OCI-LY7 (cell line): ENCODE measurements around the gene TRRAP. TPM values are rescaled to one million over a fixed set of nuclear protein-coding genes. Genes with fewer than 3 reads are reported as not detected.

Experiments
- BruUV-seq: library from RNA; stranded (reverse); fragments of 400-500 nt; replicated peaks from 2 replicates; lab custom pipeline; 2021; lab: Mats Ljungman, UMichigan
- CTCF ChIA-PET: fragments of 300-600 bp; sonication (Branson Sonifier 250); formaldehyde crosslinking; loops from one replicate; lab custom pipeline; 2022; ENCODE audit warnings: antibody characterized with exemption; ENCODE audit not compliant: unreplicated experiment; lab: Charles Lee
- POLR2A ChIA-PET: fragments of 300-600 bp; sonication (Branson Sonifier 250); formaldehyde crosslinking; loops from one replicate; lab custom pipeline; 2022; ENCODE audit warnings: antibody characterized with exemption; lab: Charles Lee
- DNase-seq: peaks from one replicate; pipeline ENCODE4 v3.0.0-alpha.2; 2015; ENCODE audit warnings: low spot score
- H2AFZ ChIP-seq: fragments of 200-600 bp; sonication (generic), shearing (Covaris generic); 2 replicates; pipeline ENCODE4 v1.6.1; 2014; ENCODE audit warnings: mild to moderate bottlenecking, antibody characterized with exemption, low read length, moderate library complexity
- H3K27ac ChIP-seq: fragments of 200-600 bp; sonication (generic); 2 replicates; pipeline ENCODE4 v1.5.1; 2014; ENCODE audit warnings: mixed run types, low read depth, mild to moderate bottlenecking, moderate library complexity, low read length, inconsistent platforms; ENCODE audit not compliant: poor library complexity, severe bottlenecking
- H3K36me3 ChIP-seq: fragments of 200-600 bp; sonication (generic); 2 replicates; pipeline ENCODE4 v1.6.1; 2014; ENCODE audit warnings: mild to moderate bottlenecking, antibody characterized with exemption, low read length, moderate library complexity, mixed read lengths; ENCODE audit not compliant: insufficient read depth
- H3K4me1 ChIP-seq: fragments of 200-600 bp; sonication (generic); 2 replicates; pipeline ENCODE4 v1.5.1; 2014; ENCODE audit warnings: mild to moderate bottlenecking, low read length; ENCODE audit not compliant: insufficient read depth, poor library complexity, severe bottlenecking
- H3K4me2 ChIP-seq: fragments of 200-600 bp; sonication (generic); 2 replicates; pipeline ENCODE4 v1.6.1; 2014; ENCODE audit warnings: mild to moderate bottlenecking, low read length
- H3K4me3 ChIP-seq: fragments of 200-600 bp; sonication (generic); 2 replicates; pipeline ENCODE4 v1.5.1; 2014; ENCODE audit warnings: mild to moderate bottlenecking, low read depth, low read length; ENCODE audit not compliant: poor library complexity, severe bottlenecking
- H3K79me2 ChIP-seq: fragments of 200-600 bp; sonication (generic); 2 replicates; pipeline ENCODE4 v1.6.1; 2016; ENCODE audit warnings: low read depth, mild to moderate bottlenecking, low read length, moderate library complexity, mixed read lengths; ENCODE audit not compliant: insufficient read depth
- H3K9me2 ChIP-seq: fragments of 200-600 bp; sonication (generic); 2 replicates; pipeline ENCODE4 v1.6.1; 2016; ENCODE audit warnings: mild to moderate bottlenecking, low read length, mixed read lengths; ENCODE audit not compliant: insufficient read depth
- H3K9me3 ChIP-seq: fragments of 200-600 bp; sonication (generic); 2 replicates; pipeline ENCODE4 v1.6.1; 2014; ENCODE audit warnings: mild to moderate bottlenecking, mixed run types, low read length, mixed read lengths
- H4K20me1 ChIP-seq: fragments of 200-600 bp; sonication (generic); 2 replicates; pipeline ENCODE4 v1.6.1; 2014; ENCODE audit warnings: mild to moderate bottlenecking, antibody characterized with exemption, low read length, moderate library complexity, mixed read lengths; ENCODE audit not compliant: insufficient read depth
- CTCF ChIP-seq: fragments of 200-600 bp; sonication (generic); conservative IDR thresholded peaks from 2 replicates; pipeline ENCODE4 v1.5.1; 2014; ENCODE audit warnings: mild to moderate bottlenecking, antibody characterized with exemption, low read length, moderate library complexity, mixed read lengths
- EZH2phosphoT487 ChIP-seq: fragments of 200-600 bp; sonication (generic); IDR thresholded peaks from 2 replicates; pipeline ENCODE4 v1.6.1; 2018; ENCODE audit warnings: low read depth, borderline replicate concordance, mild to moderate bottlenecking, mixed run types, antibody characterized with exemption, low read length, moderate library complexity, mixed read lengths
- intact Hi-C: fragments of 100-400 bp; cut with micrococcal nuclease; formaldehyde crosslinking; loops from one replicate; pipeline ENCODE4 v1.10.0; 2022; ENCODE audit not compliant: unreplicated experiment
- total RNA-seq, 2 experiments: library from RNA; depleted of rRNA in 1 of 2; stranded (reverse); fragments of >200 nt in 1 of 2; shearing (Covaris generic) in 1 of 2; gene quantifications; 2 replicates each; pipeline ENCODE4 v1.2.3, GENCODE V29; 2014 to 2022

Gene TRRAP
- total RNA-seq, 2 experiments from 2014 or later, result 50.4 to 86.1 TPM

GRCh38 chr7:98848918-98849317, 29.4 kb upstream of the TRRAP start:
- ChIA-PET CTCF (no interaction called here), POLR2A (no interaction called here)
- Histone ChIP-seq H3K4me2 (no peak overlapping the region), H3K9me2 (no peaks in the 10 kb centered on the region), H3K4me1 (no peaks in the 10 kb centered on the region), H3K79me2 (no peaks in the 10 kb centered on the region), H3K36me3 (no peaks in the 10 kb centered on the region), H3K9me3 (no peaks in the 10 kb centered on the region), H2AFZ (no peak overlapping the region), H4K20me1 (no peaks in the 10 kb centered on the region), H3K4me3 (no peak overlapping the region), H3K27ac (no peak overlapping the region)
- no peak for DNase-seq
- BruUV-seq, result no TSS peak
- intact Hi-C loops, result no loop called here
- TF ChIP-seq EZH2phosphoT487, result no peak
- no peak for TF ChIP-seq CTCF

- H3K9me3 ChIP-seq, result no peaks in the 10 kb centered on the region
- H3K4me1 ChIP-seq, result no peaks in the 10 kb centered on the region
- H3K27ac ChIP-seq, result no peak overlapping the region
- intact Hi-C loops, result no loop called here
- no peaks in the 10 kb centered on the region for H3K79me2 ChIP-seq
- no peaks in the 10 kb centered on the region for H3K36me3 ChIP-seq
- H3K9me2 ChIP-seq, result no peaks in the 10 kb centered on the region
- H4K20me1 ChIP-seq, result no peaks in the 10 kb centered on the region
- BruUV-seq, result no TSS peak
- DNase-seq, result no peak
- TF ChIP-seq CTCF (no peak), EZH2phosphoT487 (no peak)
- ChIA-PET CTCF (no interaction called here), POLR2A (interaction anchor here (0.6 kb wide), 1 partner anchor 294 kb away, joined by 4 read pairs; no protein-coding TSS in a partner anchor)
- no peak overlapping the region for H3K4me2 ChIP-seq
- no peak overlapping the region for H3K4me3 ChIP-seq
- H2AFZ ChIP-seq, result no peak overlapping the region
Observed at GRCh38 chr7:98852826-98853225, 25.5 kb upstream of the TRRAP start.

GRCh38 chr7:98855610-98856422, 22.5 kb upstream of the TRRAP start:
- no peak for DNase-seq
- no peaks in the 10 kb centered on the region for H3K36me3 ChIP-seq
- POLR2A ChIA-PET, result no interaction called here
- no peak overlapping the region for H3K4me2 ChIP-seq
- H3K27ac ChIP-seq, result no peak overlapping the region
- H3K9me3 ChIP-seq, result no peaks in the 10 kb centered on the region
- H4K20me1 ChIP-seq, result no peaks in the 10 kb centered on the region
- no peaks in the 10 kb centered on the region for H3K4me1 ChIP-seq
- BruUV-seq, result no TSS peak
- H3K9me2 ChIP-seq, result no peaks in the 10 kb centered on the region
- H2AFZ ChIP-seq, result no peak overlapping the region
- intact Hi-C loops, result no loop called here
- CTCF ChIA-PET, result interaction anchor here (0.5 kb wide), 1 partner anchor 14 kb away, joined by 3 read pairs; no protein-coding TSS in a partner anchor
- no peaks in the 10 kb centered on the region for H3K79me2 ChIP-seq
- H3K4me3 ChIP-seq, result no peak overlapping the region
- no peak for TF ChIP-seq EZH2phosphoT487
